ENCODE measurements around the gene TMEM170A.

The TMEM170A gene

GRCh38 chr16:75401691-75402090 is 62.8 kb downstream of the TMEM170A start:
- no peak for TF ChIP-seq POLR2AphosphoS5 (IDR thresholded peaks at IDR 0.05; ENCODE audit: low read depth, low read length)
- no peak for TF ChIP-seq FOXP2 (optimal IDR thresholded peaks at IDR 0.05; ENCODE audit: borderline replicate concordance, extremely low read depth, extremely low read length, insufficient read depth)
- no peak for TF ChIP-seq SIN3A (IDR thresholded peaks at IDR 0.05; ENCODE audit: borderline replicate concordance, insufficient read depth, low read length)
- no peak for TF ChIP-seq TAF1 (IDR thresholded peaks at IDR 0.05; ENCODE audit: borderline replicate concordance, insufficient read depth, low read length)

- TF ChIP-seq FOXP2 (optimal IDR thresholded peaks at IDR 0.05; ENCODE audit: borderline replicate concordance, extremely low read depth, extremely low read length, insufficient read depth) (no peak), SIN3A (IDR thresholded peaks at IDR 0.05; ENCODE audit: borderline replicate concordance, insufficient read depth, low read length) (no peak), TAF1 (IDR thresholded peaks at IDR 0.05; ENCODE audit: borderline replicate concordance, insufficient read depth, low read length) (no peak), POLR2AphosphoS5 (IDR thresholded peaks at IDR 0.05; ENCODE audit: low read depth, low read length) (no peak), REST (IDR thresholded peaks at IDR 0.05; ENCODE audit: insufficient read depth in 1 of 2, low read depth in 2 of 2, low read length in 2 of 2) (no peak)
Observed at GRCh38 chr16:75398333-75398732, 66.2 kb downstream of the TMEM170A start.

- TF ChIP-seq REST (IDR thresholded peaks at IDR 0.05; ENCODE audit: insufficient read depth in 1 of 2, low read depth in 2 of 2, low read length in 2 of 2) = no peak
- TF ChIP-seq SIN3A (IDR thresholded peaks at IDR 0.05; ENCODE audit: borderline replicate concordance, insufficient read depth, low read length) = no peak
- TF ChIP-seq POLR2AphosphoS5 (IDR thresholded peaks at IDR 0.05; ENCODE audit: low read depth, low read length) = no peak
- TF ChIP-seq FOXP2 (optimal IDR thresholded peaks at IDR 0.05; ENCODE audit: borderline replicate concordance, extremely low read depth, extremely low read length, insufficient read depth) = no peak
- no peak for TF ChIP-seq TAF1 (IDR thresholded peaks at IDR 0.05; ENCODE audit: borderline replicate concordance, insufficient read depth, low read length)
Observed at GRCh38 chr16:75394941-75395340, 69.5 kb downstream of the TMEM170A start.

All from PFSK-1 (cell line).